GM19455 (cell line): ENCODE results near the gene FCGR1A.
"Not testable (repeated sequence)": the region's sequence is repeated elsewhere in the genome, so short reads cannot be mapped to it uniquely, and the experiment has no call there.

ENCODE experiments used
- ATAC-seq: cut with Tn5 transposase; IDR thresholded peaks from one replicate; pipeline ENCODE4 v1.9.1; 2021; ENCODE audit not compliant: unreplicated experiment

Gene FCGR1A

GRCh38 chr1:149775510-149776147 lies 6.9 kb upstream of the FCGR1A start:
- not testable (repeated sequence) for ATAC-seq

DNA sequence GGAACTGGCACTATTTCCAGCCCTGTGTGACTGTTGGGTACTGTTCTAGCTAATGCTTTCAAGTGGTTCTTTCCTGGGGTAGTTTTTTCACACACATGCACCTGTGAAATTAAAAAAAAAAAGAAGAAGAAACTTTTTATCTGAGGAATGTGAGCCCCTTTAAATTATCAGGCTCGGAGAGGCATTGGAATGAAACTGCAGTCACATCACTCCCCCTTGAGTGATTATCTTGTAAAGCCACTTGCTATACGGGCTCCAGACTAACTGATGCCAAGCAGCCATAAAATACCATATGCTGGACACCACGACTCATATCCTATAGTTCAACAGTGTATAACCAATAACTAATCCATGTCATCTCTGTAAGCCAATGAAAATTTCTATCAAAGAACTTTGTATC lies 5.4 kb upstream of the FCGR1A start:
- not testable (repeated sequence) for ATAC-seq

DNA sequence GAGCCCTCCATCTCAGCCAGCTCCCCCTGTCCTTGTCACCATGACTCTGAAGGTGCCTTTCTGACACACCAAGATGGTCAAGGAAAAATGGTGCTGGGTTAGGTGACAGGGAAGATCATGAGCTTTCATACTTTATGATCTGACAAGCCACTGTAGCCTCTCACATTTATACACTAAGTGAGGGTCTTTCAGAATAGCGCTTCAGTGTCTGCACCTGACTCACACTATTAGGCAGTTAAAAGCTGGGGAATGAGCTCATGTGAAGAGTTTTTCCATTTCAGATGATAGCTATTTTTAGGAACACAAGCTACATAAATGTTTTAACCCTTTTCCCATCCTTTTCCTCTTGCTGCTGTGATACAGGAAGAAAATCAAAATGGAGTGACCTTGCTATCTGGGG lies 4.2 kb upstream of the FCGR1A start:
- ATAC-seq, result not testable (repeated sequence)

DNA sequence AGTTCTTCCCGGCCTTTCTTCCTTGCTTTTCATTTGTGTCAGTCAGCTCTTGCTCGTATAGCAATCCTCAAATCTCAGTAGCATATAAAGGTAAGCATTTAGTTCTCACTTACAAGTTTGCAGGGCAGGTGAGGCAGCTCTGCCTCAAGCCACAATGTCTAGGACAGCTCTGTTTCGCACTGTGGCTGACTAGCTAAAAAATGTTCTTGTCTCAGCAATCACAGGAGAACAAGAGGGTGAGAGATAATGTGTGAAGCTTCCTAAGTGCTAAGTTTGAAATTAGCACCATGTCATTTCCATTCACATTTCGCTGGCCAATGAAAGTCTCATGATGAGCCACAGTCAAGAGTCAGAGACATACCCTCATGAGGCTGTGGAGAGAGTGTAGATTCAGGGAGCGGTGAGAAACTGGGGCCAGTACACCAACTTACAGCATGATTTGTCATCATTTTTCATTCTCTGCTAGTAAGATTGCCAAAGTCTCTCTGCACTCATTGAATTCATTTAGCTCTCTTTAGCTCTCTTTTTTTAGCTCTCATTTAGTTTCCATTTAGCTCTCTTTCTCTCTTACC lies 995 bp upstream of the FCGR1A start:
- not testable (repeated sequence) for ATAC-seq

- not testable (repeated sequence) for ATAC-seq
Observed at GRCh38 chr1:149783289-149783688, 795 bp downstream of the FCGR1A start.

DNA sequence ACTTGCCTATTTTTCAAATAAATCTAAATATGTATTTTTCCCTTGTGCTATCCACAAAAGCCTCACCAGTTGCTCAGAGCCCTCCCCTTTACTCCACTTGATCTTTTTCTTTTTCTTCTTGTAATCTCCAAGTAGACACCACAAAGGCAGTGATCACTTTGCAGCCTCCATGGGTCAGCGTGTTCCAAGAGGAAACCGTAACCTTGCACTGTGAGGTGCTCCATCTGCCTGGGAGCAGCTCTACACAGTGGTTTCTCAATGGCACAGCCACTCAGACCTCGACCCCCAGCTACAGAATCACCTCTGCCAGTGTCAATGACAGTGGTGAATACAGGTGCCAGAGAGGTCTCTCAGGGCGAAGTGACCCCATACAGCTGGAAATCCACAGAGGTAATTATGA lies 1.4 kb downstream of the FCGR1A start:
- ATAC-seq, result not testable (repeated sequence)

DNA sequence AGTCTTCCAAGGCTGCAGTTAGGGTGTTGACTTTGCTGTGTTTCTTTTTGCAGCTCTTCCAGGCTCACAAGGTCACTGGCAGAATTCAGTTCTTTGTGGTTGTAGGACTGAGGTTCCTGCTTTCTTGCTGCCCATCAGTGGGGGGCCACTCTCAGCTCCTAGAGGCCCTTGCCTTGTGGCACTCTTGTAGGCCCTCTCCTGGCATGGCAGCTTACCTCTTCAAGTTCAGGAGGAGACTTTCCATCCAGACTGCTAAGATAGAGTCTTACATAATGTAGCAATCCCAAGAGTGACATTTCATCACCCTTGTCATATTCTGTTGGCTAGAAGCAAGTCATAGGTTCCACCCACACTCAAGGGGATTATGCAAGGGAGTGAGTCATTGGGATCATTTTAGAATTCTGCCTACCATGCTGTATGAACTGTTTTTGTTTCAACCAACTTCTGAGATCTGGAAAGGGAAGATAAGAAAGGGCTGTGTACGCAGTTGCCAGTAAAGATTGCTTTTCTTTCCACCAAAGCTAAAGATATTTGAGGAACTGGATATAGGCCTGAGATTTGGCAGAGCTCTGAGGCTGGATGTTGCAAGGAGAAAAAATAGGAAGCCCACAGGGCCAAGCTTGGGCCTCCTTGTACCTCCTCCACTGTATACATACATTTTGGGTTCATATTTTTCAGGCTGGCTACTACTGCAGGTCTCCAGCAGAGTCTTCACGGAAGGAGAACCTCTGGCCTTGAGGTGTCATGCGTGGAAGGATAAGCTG lies 5.4 kb downstream of the FCGR1A start:
- ATAC-seq, result not testable (repeated sequence)

DNA sequence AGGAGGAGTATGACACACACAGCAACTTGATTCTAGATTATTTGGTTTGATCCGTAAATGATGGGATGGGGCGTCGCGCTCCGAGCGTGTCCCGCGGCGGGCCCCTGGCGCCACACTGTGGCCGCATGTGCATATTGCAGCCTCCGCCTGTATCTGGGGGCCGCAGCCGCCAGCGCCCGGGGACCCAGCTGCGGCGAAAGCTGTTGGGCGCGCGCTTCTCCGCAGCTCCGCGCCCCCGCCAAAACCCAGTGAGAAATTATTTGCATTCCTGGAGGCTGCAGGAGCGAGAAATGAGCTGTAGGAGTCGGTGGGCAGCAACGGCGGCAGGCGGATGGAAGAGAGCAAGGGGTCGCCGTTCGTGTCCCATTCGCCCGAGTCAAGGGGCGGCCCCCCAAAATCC lies 10.0 kb downstream of the FCGR1A start:
- peak; percentile 82 for ATAC-seq

- peak; percentile 94 for ATAC-seq
Observed at GRCh38 chr1:149792912-149793515, 10.5 kb downstream of the FCGR1A start.

- not testable (repeated sequence) for ATAC-seq
Observed at GRCh38 chr1:149793885-149794284, 11.4 kb downstream of the FCGR1A start.

- not testable (repeated sequence) for ATAC-seq
Observed at GRCh38 chr1:149801628-149802027, 19.1 kb downstream of the FCGR1A start.

DNA sequence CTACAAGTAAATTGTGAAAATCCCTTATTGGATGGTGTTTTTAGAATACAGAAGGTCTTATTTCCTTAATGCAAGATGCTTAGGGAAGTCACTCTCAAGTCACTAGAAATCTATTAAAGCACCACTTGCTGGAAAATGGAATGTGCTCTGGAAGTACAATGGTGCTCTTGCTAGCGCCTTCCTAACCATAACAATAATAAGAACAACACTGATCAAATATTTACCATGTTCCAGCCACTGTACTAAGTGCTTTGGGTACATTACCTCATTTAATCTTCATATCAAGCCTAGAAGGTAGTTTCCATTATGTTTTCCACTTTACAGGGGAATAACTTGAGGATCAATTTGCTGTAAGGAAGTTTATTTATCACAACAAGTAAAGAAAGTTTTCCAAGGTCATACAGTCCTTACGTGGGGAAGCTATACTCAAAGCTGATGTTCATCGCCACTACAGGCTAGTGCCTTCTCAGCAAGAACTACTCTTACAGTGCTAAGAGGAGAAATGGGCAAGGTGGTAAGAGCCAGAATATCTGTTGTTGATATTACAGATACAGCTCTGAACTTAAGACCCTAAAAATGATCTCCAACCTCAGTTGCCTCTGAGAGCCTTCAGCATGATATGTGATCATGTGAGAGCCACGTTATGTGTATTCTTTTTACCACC lies 22.1 kb downstream of the FCGR1A start:
- ATAC-seq, result not testable (repeated sequence)

GRCh38 chr1:149810697-149811405 lies 28.4 kb downstream of the FCGR1A start:
- ATAC-seq, result not testable (repeated sequence)

DNA sequence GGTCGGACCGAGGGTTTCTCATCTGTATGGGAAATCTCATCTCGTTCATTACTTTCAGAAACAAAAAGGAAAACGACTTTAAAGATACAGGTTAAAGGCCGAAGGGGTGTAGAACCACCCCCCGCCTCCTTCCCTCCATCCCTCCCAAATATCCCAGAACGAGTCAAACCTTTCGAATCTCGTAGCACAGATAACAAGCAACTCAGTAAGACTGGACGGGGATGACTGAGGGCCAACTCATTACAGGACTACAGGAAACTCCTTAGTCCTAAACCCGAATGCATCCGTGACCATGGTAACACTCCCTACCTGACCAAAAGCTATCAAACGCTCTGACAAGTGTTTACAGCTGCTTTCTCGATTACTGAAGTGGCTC lies 29.0 kb downstream of the FCGR1A start:
- peak; percentile 33 for ATAC-seq

DNA sequence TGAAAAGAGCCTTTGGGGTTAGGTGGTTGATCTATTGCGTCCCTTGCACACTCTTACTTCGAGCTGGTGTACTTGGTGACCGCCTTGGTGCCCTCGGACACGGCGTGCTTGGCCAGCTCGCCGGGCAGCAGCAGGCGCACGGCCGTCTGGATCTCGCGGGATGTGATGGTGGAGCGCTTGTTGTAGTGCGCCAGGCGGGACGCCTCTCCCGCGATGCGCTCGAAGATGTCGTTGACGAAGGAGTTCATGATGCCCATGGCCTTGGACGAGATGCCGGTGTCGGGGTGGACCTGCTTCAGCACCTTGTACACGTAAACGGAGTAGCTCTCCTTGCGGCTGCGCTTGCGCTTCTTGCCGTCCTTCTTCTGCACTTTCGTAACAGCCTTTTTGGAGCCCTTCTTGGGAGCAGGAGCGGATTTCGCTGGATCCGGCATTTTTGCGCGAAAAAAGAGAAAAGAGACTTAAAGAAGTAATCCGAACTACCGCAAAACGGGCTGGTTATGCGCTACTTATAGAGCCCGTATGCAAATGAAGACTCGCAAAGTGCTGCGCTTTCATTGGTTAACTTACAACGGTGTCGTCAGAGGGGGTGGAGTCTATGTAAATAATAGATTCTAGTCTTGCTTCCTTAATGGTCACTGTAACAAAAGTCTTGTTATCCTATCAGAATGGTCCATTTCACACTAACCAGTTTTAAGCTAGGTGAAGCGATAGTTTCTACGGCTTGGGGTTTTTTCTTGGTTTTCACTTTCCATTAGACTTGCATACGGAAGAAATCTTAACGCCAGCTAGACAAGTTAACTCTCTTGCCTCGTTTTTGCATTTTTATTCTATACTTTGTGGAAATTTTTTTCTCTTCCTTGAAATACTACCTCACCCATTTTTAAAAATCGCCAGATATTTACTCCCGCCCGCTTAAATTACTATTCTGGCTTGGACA lies 29.7 kb downstream of the FCGR1A start:
- ATAC-seq, result peak; percentile 72

GRCh38 chr1:149812893-149813801 lies 30.7 kb downstream of the FCGR1A start:
- peak; percentile 23 for ATAC-seq

DNA sequence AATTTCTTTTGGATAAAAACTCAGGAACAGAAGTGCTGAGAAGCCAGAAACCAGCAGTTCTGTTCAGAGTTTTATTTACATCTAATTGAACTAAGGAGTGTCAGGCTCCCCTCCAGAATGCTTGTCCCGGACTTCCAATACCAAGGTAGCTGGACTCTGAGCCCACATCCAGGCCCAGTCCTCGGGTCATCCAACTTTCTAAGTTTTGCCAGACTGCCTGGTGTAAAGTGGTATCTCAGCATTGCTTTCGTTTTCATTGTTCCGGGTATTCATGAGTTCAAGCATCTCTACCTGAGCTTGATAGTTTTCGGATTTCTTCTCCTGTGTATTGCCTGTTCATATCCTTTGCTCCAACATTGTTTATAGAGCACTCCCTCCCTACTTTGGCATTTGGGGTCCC lies 37.9 kb downstream of the FCGR1A start:
- not testable (repeated sequence) for ATAC-seq

DNA sequence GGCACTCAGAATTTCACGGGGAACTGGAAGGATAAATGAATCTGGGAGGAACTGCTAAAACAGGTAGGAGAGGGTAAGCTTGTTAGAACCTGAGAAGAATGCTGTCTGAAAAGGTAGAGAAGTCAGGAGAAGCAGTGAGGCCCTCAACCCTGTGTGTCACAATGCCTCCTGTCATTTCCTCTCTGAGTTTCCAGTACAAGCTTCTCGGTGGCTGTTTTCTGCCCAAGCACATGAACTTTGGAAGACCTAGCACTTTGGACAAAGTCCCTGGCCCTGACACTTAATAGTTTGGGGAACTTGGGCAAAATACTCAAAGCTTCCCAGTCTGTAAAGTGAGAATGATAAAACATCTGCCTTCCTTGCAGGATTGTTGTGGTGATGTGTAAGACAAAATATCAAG lies 44.1 kb downstream of the FCGR1A start:
- not testable (repeated sequence) for ATAC-seq
